OCI-LY1 (cell line): Measurements from ENCODE around the gene OSBPL5.

Experiments used
- H2AFZ ChIP-seq: fragments of 200-600 bp; sonication (generic), shearing (Covaris generic); 2 replicates; pipeline ENCODE4 v1.6.0; 2014; ENCODE audit warnings: antibody characterized with exemption, mild to moderate bottlenecking, low read length
- H3F3A ChIP-seq: fragments of 200-600 bp; sonication (generic), shearing (Covaris generic); 2 replicates; pipeline ENCODE4 v1.6.0; 2014; ENCODE audit warnings: mild to moderate bottlenecking, antibody characterized with exemption, low read length, moderate library complexity; ENCODE audit not compliant: insufficient read depth
- H3K27ac ChIP-seq: fragments of 200-600 bp; sonication (generic); 2 replicates; pipeline ENCODE4 v1.5.1; 2014; ENCODE audit warnings: low read length, mixed run types, mild to moderate bottlenecking, low read depth; ENCODE audit not compliant: poor library complexity, severe bottlenecking
- H3K27me3 ChIP-seq: fragments of 200-600 bp; sonication (generic); 2 replicates; pipeline ENCODE4 v1.6.0; 2014; ENCODE audit warnings: antibody characterized with exemption, mild to moderate bottlenecking, low read length, moderate library complexity; ENCODE audit not compliant: insufficient read depth
- H3K36me3 ChIP-seq: fragments of 200-600 bp; sonication (generic); 2 replicates; pipeline ENCODE4 v1.6.1; 2014; ENCODE audit warnings: mild to moderate bottlenecking, antibody characterized with exemption, low read length, moderate library complexity, mixed read lengths; ENCODE audit not compliant: insufficient read depth
- H3K4me1 ChIP-seq: fragments of 200-600 bp; sonication (generic); 2 replicates; pipeline ENCODE4 v1.5.1; 2014; ENCODE audit warnings: mild to moderate bottlenecking, low read length, moderate library complexity; ENCODE audit not compliant: insufficient read depth, severe bottlenecking
- H3K4me2 ChIP-seq: fragments of 200-600 bp; sonication (generic), shearing (Covaris generic); 2 replicates; pipeline ENCODE4 v1.6.1; 2014; ENCODE audit warnings: low read length
- H3K4me3 ChIP-seq: fragments of 200-600 bp; sonication (generic); 2 replicates; pipeline ENCODE4 v1.5.1; 2014; ENCODE audit warnings: low read length, low read depth, mild to moderate bottlenecking, mixed read lengths; ENCODE audit not compliant: poor library complexity, severe bottlenecking
- H3K79me2 ChIP-seq: fragments of 200-600 bp; shearing (Covaris generic); 2 replicates; pipeline ENCODE4 v1.6.1; 2016; ENCODE audit warnings: mixed run types, low read length, mixed read lengths; ENCODE audit not compliant: insufficient read depth
- H3K9ac ChIP-seq: fragments of 200-600 bp; sonication (generic), shearing (Covaris generic); 2 replicates; pipeline ENCODE4 v1.6.1; 2014; ENCODE audit warnings: mild to moderate bottlenecking, low read length, mixed read lengths
- H3K9me2 ChIP-seq: fragments of 200-600 bp; sonication (generic), shearing (Covaris generic); 2 replicates; pipeline ENCODE4 v1.6.1; 2014; ENCODE audit warnings: low read depth, mild to moderate bottlenecking, low read length, mixed read lengths
- H3K9me3 ChIP-seq: fragments of 200-600 bp; shearing (Covaris generic); 2 replicates; pipeline ENCODE4 v1.6.1; 2014; ENCODE audit warnings: low read length, mixed read lengths
- H4K20me1 ChIP-seq: fragments of 200-600 bp; sonication (generic), shearing (Covaris generic); 2 replicates; pipeline ENCODE4 v1.6.0; 2016; ENCODE audit warnings: mild to moderate bottlenecking, low read length; ENCODE audit not compliant: insufficient read depth
- CTCF ChIP-seq: fragments of 200-600 bp; sonication (generic), shearing (Covaris generic); IDR thresholded peaks from 2 replicates; pipeline ENCODE4 v1.5.1; 2017; ENCODE audit warnings: mild to moderate bottlenecking, antibody characterized with exemption, low read length, moderate library complexity, mixed read lengths
- EZH2 ChIP-seq: fragments of 200-600 bp; sonication (generic), shearing (Covaris generic); IDR thresholded peaks from 2 replicates; pipeline ENCODE4 v1.8.0; 2017; ENCODE audit warnings: borderline replicate concordance, mixed run types, mild to moderate bottlenecking, antibody characterized with exemption, low read length, moderate library complexity, mixed read lengths

Gene OSBPL5

GRCh38 chr11:3174387-3174786, 9.3 kb upstream of the OSBPL5 start:
- 0 out of 2 replicates have a peak, but pooled peaks cover 5% of the 10 kb centered on the region for H3K27me3 ChIP-seq
- TF ChIP-seq CTCF (no peak), EZH2 (no peak)
- H2AFZ ChIP-seq = no peak overlapping the region
- H3K27ac ChIP-seq = no peak overlapping the region
- no peaks in the 10 kb centered on the region for H3F3A ChIP-seq
- no peak overlapping the region for H3K9ac ChIP-seq
- no peaks in the 10 kb centered on the region for H3K36me3 ChIP-seq
- no peaks in the 10 kb centered on the region for H3K4me1 ChIP-seq
- no peak overlapping the region for H3K4me2 ChIP-seq
- H3K9me3 ChIP-seq = peaks cover 8% of the 10 kb centered on the region; the same call in 1 of the 2 replicates
- no peaks in the 10 kb centered on the region for H3K79me2 ChIP-seq
- no peak overlapping the region for H3K4me3 ChIP-seq
- H3K9me2 ChIP-seq = no peaks in the 10 kb centered on the region
- H4K20me1 ChIP-seq = no peaks in the 10 kb centered on the region

- Histone ChIP-seq H2AFZ (no peak overlapping the region), H3K36me3 (no peaks in the 10 kb centered on the region), H3K4me2 (no peak overlapping the region), H4K20me1 (no peaks in the 10 kb centered on the region), H3F3A (no peaks in the 10 kb centered on the region), H3K4me1 (no peaks in the 10 kb centered on the region), H3K27me3 (0 out of 2 replicates have a peak, but pooled peaks cover 5% of the 10 kb centered on the region), H3K9me2 (no peaks in the 10 kb centered on the region), H3K27ac (no peak overlapping the region), H3K9ac (no peak overlapping the region), H3K9me3 (peaks cover 8% of the 10 kb centered on the region; the same call in 1 of the 2 replicates), H3K79me2 (no peaks in the 10 kb centered on the region), H3K4me3 (no peak overlapping the region)
- TF ChIP-seq EZH2 (no peak), CTCF (no peak)
Measured at GRCh38 chr11:3173795-3174194, 8.7 kb upstream of the OSBPL5 start.

GRCh38 chr11:3171931-3172560, 6.9 kb upstream of the OSBPL5 start:
- Histone ChIP-seq H3K4me2 (no peak overlapping the region), H3F3A (no peaks in the 10 kb centered on the region), H3K9ac (no peak overlapping the region), H3K27ac (no peak overlapping the region), H4K20me1 (no peaks in the 10 kb centered on the region), H3K79me2 (no peaks in the 10 kb centered on the region), H3K4me1 (no peaks in the 10 kb centered on the region), H3K9me2 (no peaks in the 10 kb centered on the region), H2AFZ (no peak overlapping the region), H3K9me3 (peaks cover 8% of the 10 kb centered on the region; the same call in 1 of the 2 replicates), H3K27me3 (0 out of 2 replicates have a peak, but pooled peaks cover 5% of the 10 kb centered on the region), H3K4me3 (no peak overlapping the region), H3K36me3 (no peaks in the 10 kb centered on the region)
- TF ChIP-seq EZH2 (no peak), CTCF (no peak)
